IPS-NIHi7 (cell line): Measurements from ENCODE around the gene FARS2.

Experiments used
- DNase-seq: peaks from one replicate; pipeline ENCODE4 v3.0.0; 2012; ENCODE audit warnings: mixed read lengths; ENCODE audit errors: extremely low spot score

Gene FARS2

DNA sequence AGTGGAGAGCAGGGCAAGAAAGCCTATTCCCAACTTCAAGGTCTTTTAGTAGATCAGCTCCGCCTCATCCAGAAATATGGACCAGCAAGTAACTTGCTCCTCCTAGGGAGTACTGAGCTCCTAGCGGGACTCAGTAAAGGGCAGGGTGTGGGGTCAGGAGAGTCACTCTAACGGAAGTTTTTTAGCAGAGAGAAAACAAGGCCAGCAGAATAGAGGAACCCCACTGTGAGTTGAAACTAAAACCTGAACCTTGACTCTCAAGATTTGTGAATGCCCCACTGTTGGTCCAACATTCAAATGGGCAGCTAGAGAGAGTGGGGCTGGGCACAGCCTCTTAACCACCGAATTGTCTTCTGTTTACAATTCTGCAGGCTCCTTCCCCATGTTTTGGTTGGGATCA is 244.8 kb downstream of the FARS2 start:
- DNase-seq = no peak

DNA sequence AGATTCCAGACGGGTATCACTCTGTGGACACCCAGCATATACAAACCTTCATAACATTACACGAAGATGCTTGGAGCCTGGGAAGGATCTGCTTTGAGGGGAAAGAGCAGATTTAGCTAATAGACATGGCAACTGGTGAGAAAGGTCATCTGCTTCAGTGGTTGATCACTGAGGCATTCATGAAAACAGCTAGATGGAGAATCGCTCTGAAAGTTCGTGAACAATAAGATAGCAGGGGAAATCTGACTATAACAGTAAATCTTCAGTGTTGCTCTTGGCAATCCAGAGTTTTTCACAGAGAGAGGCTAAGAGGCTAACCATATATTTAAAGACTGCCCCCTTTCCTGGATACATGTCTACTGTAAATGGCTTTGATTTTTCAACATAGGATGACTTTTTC is 245.3 kb downstream of the FARS2 start:
- DNase-seq = no peak

DNA sequence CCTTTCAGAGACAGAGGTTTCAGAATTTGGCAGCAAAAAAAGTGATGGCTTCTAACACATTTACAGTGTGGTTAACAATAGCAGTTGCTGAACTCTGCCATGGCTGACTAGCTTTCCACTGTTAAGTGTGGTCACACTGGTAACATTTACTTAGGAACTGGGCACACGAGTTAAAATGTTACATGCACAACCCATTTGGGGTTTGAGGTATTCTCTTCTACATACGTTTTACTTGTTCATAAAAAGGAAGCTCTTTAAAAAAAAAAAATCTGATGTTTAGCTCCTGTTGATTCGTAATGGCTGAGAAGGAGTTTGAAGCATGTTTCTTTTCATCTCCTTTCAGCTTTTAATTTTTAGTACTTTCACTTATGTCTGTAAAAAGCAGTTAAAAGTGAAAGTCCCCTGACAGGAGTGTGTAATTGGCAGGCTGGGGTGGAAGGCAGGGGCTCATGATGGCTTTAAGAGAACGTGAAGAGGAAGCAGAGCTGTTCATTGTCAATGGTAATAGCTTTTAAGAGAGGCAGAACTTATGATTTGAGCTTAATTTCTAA is 245.9 kb downstream of the FARS2 start:
- DNase-seq = no peak

DNA sequence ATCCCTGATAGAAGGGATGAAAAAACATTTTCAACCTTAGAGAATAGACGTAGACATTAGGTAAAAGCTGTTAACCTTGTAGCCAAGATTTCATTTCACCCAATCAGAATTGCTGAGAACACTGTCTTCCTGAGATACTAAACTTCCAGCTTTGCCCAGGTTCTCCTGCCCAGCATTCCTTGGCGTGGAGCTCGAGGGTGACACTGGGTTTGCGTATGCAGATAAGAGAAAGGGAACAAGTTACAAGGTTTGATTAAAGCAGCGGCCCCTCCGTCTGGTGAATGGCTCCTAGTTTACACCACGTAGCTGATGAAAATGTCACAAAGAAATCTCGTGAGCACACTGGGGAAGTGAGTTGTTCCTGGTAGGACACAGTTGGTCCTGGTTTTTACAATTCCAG is 247.8 kb downstream of the FARS2 start:
- DNase-seq = no peak

DNA sequence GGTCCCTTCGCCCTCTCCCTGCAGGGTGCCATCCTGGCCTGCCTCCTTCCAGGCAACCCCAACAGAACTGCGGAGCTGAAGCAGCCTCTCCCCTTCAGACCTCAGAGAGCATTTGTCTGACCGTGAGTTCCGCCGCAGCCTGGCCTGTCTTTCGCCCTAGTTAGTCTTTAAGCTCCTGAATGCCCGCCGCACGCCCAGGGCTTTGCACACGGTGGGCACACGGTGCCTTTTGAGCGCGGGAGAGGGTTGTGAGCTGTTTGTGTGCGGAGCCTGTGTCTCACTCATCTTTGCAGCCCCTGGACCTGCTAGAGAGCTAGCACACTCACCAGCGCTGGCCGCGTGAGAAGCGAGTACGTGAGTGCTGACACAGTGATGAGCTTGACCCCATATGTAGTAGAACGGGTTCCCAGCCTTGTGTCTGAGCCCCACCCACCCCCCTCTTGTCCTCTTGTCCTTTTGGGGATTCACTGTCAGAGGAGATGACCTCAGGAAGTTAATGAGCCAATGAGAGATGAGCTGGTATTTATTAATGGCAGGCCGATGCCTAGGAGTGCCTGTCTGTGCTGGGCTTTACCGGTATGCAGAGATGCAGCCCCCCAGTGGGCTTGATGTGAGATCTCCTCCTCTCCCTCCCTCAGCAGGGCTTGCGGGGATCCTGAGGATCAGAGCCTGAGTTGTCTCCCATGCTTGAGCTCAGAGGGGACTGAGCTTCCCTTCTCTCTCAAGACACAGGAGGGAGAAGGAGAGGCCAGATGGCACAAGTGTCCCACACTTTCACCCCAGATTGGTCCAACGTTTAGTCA is 249.2 kb downstream of the FARS2 start:
- peak; percentile 20 for DNase-seq

DNA sequence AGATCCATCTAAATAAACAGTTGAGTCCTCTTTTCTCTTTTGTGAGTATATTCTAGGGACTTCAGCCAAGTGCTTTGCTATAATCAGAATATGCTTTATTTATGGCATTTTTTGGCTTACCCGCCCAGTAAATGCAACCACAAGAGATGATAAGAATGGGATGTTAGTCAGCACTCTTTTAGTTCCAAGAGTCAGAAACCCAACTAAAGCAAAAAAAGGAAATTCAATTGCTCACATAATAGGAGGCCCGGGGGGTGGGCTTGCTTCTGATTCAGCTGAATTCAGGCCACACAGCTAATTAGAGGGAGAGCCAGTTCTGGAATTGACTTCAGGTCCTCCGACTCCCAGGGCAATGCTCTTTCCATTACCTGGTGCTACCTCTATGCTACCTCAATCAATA is 250.6 kb downstream of the FARS2 start:
- no peak for DNase-seq

DNA sequence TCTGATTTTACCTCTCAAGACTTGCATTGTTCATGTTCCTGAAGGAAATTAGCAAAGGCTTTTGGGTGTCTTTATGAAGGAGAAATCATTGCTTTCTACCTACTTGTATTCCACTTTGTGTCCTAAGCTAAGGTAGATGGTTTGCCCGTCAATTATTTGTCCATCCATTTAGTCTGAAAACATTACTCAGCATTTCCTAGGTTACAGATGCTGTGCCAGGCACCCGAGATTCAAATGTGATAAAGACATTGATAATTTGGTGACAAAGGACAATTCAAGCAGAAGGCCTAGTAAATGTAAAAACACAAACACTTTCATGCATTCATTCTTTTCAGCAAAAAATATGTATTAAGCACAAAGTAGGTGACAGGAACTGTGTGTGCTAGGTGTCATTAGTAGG is 251.1 kb downstream of the FARS2 start:
- DNase-seq = no peak

DNA sequence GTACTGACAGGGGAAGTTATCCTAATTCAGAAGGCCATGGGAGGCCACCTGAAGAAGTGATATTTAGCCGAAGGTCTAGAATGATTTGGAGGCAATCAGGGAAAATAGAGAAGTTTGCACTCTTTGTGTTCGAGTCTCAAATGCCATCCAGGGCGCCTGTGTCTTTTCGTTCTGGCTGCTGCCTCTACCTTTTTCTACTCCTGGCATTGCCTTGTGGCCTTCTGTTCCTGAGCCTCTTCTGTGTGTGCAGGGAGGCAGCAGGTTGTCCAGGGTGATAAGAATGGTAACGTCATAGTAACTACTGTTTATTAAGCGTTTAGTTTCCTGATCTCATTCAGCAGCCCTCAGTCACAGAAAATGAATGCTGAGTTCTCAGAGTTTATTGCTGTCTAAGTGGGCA is 252.1 kb downstream of the FARS2 start:
- DNase-seq = no peak

DNA sequence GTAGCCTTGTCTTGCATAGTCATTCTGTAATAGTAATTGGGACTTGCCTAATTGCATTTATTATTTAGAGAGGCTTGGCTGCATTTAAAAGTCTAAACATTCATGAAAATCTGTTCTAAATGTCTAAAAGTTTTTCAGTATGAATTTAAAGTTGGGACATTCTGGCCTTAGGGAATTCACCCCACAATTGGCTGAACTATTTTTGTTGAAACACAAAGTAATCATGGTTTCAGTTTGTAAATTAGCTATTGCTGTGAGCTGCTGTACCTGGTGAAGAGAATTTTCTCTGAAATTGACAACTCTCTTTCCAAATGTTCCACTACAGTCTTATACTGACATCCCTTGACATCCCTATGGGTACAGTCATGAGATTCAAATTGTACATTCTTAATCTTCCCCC is 253.0 kb downstream of the FARS2 start:
- no peak for DNase-seq

DNA sequence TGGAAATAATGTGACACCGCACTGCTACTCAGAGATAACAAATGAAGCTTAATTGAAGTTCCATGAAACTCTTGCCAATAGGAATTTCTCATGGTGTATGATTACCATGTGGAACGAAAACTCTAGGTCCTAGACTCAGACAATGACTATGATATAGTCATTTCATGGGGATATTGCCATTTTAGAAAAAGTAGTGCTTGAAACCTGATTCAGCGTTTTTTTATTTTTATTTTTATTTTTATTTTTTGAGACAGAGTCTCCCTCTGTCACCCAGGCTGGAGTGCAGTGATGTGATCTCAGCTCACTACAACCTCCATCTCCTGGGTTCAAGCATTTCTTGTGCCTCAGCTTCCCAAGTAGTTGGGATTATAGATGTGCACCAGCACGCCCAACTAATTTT is 253.9 kb downstream of the FARS2 start:
- no peak for DNase-seq

DNA sequence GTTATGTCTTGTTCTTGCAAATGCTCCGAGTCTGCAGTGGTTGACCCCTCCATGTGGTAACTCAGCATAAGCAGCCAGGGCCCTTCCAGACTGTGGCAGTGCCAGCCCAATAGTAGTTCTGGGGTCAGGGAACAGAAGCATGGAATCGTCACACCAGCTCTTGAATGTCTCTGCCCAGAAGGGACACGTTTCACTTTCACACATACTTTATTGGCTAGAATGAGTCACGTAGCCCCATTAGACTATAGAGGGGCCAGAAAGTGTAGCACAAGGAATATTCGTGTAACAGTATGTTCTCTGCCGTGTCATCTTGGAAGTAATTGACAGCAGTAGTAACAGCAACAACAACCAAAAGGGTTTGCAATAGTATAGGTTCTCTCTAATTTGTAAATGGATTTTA is 254.7 kb downstream of the FARS2 start:
- no peak for DNase-seq

DNA sequence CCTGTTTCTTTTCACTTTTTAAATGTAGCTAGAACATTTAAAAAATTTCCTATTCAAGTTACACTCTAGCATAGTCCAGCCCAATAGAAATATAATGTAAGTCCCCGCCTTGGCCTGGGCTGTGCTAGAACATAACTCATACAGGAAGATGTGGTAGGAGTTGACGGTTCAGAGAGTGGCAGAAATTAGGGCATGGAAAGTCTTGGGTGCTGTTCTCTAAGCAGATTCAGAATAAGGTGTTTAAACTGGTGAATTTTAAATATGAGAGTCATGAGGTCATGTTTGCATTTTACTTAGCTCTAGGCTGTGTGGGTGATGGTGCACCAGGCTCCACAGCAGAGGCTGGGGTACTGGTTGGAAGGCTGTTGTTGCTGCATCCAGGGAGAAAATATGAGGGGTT is 256.5 kb downstream of the FARS2 start:
- no peak for DNase-seq

DNA sequence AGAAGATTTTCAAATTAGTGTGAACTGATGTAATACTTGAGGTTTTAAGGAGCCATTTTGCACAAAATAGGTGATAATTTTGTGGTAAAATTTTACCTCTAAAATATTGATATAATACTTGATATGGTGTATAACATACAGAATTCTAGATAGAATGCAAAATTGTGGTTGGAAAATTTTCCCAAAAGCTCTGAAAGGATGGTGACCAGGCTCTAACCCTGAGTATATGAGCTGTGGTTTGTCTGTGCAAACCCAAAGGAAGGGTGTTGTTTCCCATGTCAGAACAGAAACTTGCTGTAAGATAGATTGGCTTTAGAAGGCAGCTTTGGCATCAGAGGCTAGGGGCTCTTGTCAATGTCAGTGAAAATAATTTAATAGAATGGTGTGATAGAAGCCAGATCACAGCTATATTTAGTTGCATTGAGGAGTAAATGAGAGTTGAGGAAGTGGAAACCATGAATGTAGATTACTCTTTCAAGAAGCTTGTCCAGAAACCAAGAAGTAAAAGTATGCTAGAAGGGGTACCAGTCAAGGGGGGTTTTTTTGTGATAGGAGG is 257.7 kb downstream of the FARS2 start:
- DNase-seq = no peak

DNA sequence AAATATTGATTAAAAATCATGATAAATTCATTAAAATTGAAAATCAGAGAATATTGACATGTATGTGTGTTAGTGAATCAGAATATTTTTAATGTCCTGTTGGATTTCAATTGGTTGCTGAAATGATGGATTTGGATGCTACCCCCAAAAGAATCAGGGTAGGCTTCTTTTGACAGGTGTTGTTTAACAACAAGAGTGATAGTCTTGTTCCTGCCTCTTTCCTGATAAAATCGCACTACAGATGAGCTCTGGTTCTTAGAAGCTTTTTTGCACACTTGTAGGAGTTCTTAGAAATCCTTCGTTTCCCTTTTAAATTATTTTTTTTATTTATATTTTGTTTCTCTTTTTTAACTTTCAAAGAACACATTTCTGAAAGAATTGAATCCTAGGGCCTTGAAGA is 259.5 kb downstream of the FARS2 start:
- DNase-seq = no peak

DNA sequence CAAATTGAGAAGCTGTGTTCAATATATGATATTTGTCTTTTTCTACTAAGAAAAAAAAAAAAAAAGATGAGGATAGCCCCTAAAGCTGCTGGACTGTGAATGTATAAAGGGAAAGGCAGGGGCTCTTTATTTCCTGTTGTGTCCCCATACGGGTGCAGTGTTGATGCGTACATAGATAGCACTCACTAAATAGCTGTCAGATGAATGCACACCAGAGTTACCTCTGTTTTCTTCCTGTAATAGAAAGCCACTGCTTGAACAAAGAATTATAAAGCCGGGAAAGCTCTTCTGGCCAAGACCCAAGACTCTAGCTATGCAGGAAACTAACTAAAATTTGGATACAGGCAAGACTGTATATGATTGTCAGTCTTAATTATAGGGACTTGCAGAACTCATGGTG is 260.0 kb downstream of the FARS2 start:
- no peak for DNase-seq

DNA sequence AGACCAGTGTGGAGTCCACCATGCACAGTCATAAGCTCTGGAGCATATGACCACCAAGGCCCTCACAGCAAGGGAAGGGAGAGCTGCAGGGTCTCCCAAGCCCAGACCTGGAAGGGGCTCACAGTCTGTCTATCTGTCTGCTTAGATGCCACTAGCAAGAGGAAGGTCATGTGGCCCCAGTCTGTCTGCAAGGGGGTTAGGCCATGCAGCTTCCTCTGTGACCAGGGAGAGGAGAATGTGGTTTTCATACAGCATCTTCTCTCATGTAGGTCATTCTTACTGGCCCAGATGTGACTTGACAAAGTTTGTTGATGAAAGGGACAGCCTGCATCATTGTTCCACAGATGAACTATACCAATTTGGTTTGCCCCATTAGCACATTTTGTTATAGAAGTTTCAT is 260.8 kb downstream of the FARS2 start:
- DNase-seq = no peak

DNA sequence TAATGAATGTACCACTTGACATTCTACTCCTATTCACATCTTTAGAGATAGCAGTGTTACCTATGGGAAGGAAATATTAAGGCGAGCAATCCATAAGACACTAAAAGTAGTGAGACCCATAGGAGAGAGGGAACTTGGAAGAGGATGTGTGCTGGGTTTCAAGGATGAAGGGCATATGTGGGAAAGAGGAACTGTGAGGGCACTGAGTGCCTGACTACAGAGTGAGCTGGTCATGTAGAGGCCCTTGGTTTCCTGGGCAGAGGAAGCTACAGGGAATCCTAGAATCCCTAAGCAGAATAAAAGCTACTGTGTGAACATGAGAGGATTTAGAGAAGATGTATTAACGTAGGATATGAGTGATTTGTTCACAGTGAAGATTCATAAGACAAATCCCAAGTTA is 262.8 kb downstream of the FARS2 start:
- DNase-seq = no peak

DNA sequence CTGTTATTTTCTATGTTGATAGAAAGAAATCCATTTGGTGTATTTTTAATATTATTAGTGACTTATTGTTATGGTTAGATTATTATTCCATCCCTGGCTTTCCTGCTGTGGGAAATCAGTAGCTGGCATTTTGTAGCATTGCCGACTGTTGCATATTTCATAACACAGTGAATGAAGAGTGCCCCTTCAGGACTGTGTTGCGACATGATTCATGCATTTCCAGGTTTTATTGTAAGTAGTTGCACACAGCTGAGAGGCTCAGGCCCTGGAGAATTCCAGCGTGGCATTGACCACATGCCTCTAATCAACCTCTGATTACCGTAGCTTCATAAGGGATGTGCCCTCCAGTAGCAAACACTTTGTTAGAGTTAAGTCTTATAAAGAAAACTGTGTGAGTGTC is 263.9 kb downstream of the FARS2 start:
- no peak for DNase-seq

DNA sequence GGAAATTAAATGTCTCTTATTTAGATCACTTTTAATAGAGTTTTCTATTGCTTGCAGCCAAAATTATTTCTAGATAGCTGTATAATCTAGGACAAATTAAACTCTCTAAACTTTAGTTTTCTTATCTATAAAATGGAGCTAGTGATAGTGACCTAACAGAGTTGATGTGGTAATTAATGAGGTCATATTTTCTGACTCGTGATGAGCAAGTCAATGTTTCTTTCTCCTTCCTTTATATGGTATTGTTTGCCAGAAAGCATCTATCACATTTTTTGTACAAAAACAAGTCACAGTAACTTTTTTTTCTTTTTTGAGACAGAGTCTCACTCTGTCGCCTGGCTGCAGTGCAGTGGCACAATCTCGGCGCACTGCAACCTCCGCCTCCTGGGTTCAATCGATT is 267.7 kb downstream of the FARS2 start:
- no peak for DNase-seq

DNA sequence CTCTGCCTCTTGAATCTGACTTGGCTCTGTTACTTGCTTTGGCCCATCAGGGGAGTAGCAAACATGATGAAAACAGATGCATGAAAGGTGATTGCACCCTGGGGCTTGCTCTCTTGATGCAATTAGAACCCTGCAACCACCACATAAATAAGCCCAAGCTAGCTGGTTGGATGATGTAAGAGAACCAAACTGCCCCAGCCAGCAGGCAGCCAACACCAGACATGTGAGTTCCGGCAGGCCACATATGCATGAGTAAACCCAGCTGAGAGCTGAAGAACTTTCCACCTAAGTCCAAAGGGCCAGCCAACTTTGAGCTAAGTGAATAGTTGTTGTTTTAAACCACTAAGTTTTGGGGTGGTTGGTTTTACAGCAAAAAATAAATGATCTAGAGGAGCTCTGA is 268.4 kb downstream of the FARS2 start:
- DNase-seq = no peak

DNA sequence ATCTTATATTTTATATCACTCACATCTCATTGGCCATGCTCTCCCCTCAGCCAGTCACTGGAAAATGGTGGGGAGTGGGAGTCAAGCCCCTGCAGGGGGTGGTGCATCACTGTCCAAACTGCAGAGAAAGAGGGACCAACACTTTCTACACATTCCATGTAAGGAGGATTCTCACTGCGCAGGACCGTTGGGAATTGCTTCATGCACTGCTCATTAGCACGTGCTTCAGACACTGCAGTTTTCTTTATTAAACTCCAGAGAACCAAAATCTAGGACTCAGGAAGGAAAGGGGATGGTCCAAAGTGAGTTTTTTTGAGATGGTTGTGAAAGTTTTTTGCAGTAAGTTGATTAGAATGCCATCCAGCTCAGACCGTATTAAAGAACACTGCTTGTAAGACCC is 269.8 kb downstream of the FARS2 start:
- DNase-seq = no peak

DNA sequence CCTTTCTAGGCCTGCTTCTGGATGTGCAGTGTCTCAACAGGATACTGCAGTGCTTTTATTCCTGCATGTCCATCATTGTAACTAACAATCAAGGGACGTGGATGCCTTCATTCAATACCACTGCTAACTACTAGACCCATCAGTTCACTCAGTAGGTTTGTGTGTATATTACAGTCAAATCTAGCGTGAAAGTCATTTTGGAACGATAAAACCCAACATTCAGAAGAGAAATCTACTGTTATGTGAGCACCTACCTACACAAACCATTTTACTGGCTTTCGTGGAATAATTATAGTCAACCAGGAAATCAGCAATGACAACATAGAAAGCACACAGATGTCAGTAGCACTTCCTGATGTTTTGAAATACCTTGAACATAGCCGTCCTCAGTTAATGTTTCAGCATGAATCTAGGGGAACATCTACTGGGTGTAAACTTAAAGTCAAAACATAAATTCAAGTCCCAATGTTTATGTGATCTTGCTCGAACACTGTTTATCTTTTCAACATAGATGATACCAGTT is 270.6 kb downstream of the FARS2 start:
- DNase-seq = no peak

DNA sequence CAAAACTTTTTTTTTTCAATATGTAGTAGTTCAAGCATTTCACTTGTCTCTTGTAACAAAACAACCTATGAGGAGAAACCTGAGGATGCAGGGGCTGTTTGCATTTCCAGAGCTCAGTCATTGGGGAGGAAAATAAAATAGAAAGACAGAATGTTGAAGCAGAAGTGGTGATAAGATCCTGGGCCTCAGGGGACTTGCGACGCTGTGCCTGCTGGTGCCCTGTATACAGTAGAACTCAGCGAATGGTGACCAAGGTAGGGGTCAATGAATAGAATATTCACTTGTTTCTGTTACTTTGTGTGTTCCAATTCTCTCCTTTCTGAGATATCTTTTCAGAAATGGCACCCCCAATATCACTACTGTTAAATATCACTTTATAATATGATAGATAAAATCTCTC is 271.6 kb downstream of the FARS2 start:
- no peak for DNase-seq
